OCI-M1 (cell line): ENCODE results near the gene IMPG1.

Experiments
- DNase-seq: peaks from one replicate; lab custom pipeline; 2025; lab: John Stamatoyannopoulos, UW

IMPG1 gene

GRCh38 chr6:75893058-75893775, 179.2 kb downstream of the IMPG1 start:
- peak; percentile 91 for DNase-seq

DNA sequence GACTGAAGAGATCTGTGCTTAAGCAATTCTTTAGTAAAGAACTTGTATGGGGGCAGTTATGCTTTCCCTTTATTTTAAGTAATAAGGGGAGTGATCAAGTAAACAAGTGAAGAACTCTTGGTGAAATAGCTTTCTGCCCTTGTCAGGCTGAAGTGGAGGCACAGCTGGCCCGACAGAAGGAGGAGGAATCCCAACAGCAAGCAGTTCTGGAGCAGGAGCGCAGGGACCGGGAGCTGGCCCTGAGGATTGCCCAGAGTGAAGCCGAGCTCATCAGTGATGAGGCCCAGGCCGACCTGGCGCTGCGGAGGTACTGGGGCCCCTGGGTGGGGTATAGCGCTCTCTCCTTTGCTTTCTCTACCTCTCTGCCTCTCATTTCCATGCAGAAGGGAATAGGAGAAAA, 180.1 kb downstream of the IMPG1 start:
- DNase-seq, result no peak

GRCh38 chr6:75884822-75885221, 187.6 kb downstream of the IMPG1 start:
- no peak for DNase-seq

DNA sequence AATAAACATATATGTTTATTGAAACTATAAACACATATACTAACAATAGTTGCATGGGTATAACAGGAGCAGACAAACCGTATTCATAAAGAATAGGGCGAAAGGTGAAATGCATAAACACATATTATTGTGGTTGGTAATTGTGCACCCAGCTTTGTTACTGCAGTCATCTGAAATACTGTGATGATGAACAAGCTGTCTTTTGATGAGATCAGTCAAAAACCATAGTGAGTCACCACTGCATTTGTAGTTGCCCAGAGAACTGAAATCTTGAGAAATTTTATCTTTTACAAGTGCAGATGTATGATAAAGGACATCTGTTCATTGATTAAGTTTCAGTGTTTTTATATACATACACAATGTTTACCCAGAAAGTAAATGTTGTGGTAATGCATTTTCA, 189.7 kb downstream of the IMPG1 start:
- DNase-seq, result peak; percentile 53

DNA sequence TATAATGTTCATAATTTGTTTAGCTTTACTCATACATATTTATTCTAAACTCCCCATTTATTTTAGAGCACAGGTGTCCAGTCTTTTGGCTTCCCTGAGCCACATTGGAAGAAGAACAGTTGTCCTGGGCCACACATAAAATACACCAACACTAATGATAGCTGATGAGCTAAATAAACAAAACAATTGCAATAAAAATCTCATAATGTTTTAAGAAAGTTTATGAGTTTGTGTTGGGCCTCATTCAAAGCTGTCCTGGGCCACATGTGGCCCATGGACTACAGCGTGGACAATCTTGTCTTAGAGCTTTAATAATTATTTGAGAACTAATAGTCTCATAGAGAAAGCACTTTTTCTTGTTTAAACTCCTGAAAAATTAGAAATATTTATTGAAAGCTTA, 192.2 kb downstream of the IMPG1 start:
- DNase-seq, result no peak

- DNase-seq, result no peak
Measured at GRCh38 chr6:75876152-75876551, 196.3 kb downstream of the IMPG1 start.

DNA sequence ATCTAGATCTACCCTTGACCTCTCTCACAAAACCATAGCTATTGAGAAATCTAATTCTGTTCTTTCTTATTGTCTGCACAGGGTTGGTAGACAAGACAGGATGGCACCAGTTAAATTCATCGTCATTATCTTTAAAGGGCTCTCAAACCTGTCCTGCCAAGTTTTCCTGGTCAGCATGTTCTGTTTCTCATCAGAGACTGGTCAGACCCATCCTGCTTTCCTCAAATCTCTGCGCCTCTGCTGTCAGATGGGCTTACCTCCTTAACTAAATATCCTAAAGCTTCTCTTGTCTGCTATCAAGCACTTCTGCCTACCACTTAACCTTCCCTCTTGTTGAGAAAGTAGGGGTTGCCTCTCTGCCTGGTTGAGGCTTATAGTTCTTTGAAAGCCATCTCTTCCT, 198.2 kb downstream of the IMPG1 start:
- no peak for DNase-seq
